HEK293 (cell line): Measurements from ENCODE around the gene ADRA1B.

ENCODE experiments used
- ZNF274 ChIP-seq, 2 experiments: fragments of 200-500 bp in 1 of 2; fragments of 450-650 bp in 1 of 2; sonication (Bioruptor generic) in 1 of 2; formaldehyde crosslinking in 1 of 2; IDR thresholded peaks; 2 replicates each; pipeline versions ENCODE4 v1.5.1 to v1.6.1; 2014 to 2016; ENCODE audit warnings: borderline replicate concordance in 1 of 2, inconsistent platforms in 1 of 2, low read length in 1 of 2, missing biosample characterization in 1 of 2, missing genetic modification characterization in 1 of 2
- TF ChIP-seq, protein P1 (sequence below): fragments of 450-650 bp; IDR thresholded peaks from 2 replicates; pipeline ENCODE4 v1.5.1; 2018; ENCODE audit warnings: missing biosample characterization, missing genetic modification characterization
- TF ChIP-seq, protein P2 (sequence below): fragments of 450-650 bp; formaldehyde crosslinking; IDR thresholded peaks from 2 replicates; pipeline ENCODE4 v1.5.1; 2016; ENCODE audit warnings: missing biosample characterization, missing genetic modification characterization

DNA sequence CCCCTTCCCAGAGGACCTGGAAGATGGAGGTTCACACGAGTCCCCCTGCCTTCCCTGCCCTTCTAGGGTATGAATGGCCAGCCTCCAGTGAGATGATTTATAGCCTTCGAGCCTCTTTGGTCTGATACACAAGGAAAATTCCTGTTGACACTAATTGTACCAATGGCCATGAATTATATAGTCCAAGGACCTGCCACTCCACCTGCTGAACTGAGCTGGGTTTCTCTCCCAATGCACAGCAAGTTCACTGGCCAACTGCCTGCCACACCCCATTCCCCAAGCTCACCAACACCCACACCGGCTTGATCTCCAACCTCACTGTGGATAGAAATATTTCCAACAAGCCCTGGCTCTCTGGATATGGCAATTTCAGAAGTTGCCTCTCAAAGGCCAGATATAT, 9.3 kb upstream of the ADRA1B start:
- no peak for TF ChIP-seq ZNF274 (IDR thresholded peaks at IDR 0.05; ENCODE audit: low read length)
- TF ChIP-seq ZNF274 (tag by site-specific recombination; IDR thresholded peaks at IDR 0.05; ENCODE audit: borderline replicate concordance) = no peak
- TF ChIP-seq, protein P1, sequence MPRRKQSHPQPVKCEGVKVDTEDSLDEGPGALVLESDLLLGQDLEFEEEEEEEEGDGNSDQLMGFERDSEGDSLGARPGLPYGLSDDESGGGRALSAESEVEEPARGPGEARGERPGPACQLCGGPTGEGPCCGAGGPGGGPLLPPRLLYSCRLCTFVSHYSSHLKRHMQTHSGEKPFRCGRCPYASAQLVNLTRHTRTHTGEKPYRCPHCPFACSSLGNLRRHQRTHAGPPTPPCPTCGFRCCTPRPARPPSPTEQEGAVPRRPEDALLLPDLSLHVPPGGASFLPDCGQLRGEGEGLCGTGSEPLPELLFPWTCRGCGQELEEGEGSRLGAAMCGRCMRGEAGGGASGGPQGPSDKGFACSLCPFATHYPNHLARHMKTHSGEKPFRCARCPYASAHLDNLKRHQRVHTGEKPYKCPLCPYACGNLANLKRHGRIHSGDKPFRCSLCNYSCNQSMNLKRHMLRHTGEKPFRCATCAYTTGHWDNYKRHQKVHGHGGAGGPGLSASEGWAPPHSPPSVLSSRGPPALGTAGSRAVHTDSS = no peak
- TF ChIP-seq, protein P2, sequence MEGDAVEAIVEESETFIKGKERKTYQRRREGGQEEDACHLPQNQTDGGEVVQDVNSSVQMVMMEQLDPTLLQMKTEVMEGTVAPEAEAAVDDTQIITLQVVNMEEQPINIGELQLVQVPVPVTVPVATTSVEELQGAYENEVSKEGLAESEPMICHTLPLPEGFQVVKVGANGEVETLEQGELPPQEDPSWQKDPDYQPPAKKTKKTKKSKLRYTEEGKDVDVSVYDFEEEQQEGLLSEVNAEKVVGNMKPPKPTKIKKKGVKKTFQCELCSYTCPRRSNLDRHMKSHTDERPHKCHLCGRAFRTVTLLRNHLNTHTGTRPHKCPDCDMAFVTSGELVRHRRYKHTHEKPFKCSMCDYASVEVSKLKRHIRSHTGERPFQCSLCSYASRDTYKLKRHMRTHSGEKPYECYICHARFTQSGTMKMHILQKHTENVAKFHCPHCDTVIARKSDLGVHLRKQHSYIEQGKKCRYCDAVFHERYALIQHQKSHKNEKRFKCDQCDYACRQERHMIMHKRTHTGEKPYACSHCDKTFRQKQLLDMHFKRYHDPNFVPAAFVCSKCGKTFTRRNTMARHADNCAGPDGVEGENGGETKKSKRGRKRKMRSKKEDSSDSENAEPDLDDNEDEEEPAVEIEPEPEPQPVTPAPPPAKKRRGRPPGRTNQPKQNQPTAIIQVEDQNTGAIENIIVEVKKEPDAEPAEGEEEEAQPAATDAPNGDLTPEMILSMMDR = no peak
